NCI-H446 treated with DMSO at 0.1 percent for 48 hours (cell line): ENCODE results near the gene DENND1C.

ENCODE experiments used
- DNase-seq: peaks from one replicate; lab custom pipeline; 2025; lab: John Stamatoyannopoulos, UW

Gene DENND1C, protein sequence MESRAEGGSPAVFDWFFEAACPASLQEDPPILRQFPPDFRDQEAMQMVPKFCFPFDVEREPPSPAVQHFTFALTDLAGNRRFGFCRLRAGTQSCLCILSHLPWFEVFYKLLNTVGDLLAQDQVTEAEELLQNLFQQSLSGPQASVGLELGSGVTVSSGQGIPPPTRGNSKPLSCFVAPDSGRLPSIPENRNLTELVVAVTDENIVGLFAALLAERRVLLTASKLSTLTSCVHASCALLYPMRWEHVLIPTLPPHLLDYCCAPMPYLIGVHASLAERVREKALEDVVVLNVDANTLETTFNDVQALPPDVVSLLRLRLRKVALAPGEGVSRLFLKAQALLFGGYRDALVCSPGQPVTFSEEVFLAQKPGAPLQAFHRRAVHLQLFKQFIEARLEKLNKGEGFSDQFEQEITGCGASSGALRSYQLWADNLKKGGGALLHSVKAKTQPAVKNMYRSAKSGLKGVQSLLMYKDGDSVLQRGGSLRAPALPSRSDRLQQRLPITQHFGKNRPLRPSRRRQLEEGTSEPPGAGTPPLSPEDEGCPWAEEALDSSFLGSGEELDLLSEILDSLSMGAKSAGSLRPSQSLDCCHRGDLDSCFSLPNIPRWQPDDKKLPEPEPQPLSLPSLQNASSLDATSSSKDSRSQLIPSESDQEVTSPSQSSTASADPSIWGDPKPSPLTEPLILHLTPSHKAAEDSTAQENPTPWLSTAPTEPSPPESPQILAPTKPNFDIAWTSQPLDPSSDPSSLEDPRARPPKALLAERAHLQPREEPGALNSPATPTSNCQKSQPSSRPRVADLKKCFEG

GRCh38 chr19:6481541-6482342, at the start of gene DENND1C:
Gene DENND1C, minus strand, starts transcription at chr19:6481787. Its CDS starts 92 bp downstream, at chr19:6481695.
- no peak for DNase-seq

DNA sequence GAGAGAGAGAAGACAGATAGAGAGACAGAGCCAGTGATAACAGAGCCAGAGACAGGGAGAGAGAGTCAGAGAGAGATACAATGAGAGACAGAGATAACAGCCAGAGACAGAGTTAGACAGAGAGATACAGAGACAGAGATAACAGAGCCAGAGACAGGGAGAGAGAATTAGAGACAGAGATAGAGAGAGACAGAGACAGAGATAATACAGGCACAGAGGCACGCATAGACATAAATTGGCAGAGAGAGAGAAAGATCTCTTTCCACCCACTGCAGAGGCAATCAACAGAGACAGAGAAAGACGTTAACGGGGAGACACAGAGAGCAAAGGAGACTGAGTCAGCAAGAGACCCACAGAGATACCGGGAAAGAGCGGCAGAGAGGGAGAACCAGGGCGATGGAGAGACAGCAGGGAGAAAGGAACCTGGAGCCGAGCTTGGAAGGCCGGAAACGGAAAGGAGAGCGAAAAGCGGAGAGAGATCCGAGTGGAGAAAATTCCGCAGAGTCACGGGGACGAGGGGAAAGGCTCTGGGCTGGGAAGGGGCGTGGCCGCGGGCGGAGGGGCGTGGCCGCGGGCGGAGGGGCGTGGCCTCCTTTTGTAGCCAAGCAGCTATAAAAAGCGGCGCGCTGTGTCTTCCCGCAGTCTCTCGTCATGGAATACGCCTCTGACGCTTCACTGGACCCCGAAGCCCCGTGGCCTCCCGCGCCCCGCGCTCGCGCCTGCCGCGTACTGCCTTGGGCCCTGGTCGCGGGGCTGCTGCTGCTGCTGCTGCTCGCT, 49.0 kb upstream of the DENND1C start, which contains the start of gene TNFSF9:
Gene TNFSF9 (plus strand): TSS at position 641 of the 777 bp plus-strand sequence. CDS start 11 bp downstream, at position 652.
- DNase-seq, result no peak

DNA sequence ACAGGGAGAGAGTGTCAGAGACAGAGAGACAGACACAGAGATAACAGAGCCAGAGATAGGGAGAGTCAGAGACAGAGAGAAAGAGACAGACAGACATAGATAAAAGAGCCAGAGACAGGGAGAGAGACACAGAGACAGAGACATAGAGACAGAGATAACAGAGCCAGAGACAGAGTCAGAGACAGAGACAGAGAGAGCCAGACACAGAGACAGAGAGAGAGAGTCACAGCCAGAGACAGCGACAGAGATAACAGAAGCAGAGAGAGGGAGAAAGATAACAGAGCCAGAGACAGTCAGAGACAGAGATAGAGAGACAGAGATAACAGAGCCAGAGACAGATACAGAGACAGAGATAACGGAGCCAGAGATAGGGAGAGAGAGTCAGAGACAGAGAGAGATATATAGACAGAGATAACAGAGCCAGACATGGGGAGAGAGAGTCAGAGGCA, 48.4 kb upstream of the DENND1C start:
- no peak for DNase-seq

DNA sequence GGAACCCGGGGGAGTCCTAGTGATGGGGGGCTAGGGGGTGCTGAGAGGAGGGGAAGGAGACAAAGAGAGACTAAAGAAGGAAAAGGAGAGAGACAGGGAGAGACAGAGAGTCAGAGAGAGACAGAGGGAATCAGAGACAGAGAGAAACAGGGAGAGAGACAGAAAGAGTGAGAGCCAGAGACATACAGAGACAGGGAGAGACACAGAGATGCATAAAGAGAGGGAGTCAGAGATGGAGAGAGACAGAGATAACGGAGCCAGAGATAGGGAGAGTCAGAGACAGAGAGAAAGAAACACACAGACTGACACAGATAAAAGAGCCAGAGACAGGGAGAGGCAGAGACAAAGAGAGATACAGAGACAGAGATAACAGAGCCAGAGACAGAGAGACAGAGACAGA, 47.8 kb upstream of the DENND1C start:
- no peak for DNase-seq

DNA sequence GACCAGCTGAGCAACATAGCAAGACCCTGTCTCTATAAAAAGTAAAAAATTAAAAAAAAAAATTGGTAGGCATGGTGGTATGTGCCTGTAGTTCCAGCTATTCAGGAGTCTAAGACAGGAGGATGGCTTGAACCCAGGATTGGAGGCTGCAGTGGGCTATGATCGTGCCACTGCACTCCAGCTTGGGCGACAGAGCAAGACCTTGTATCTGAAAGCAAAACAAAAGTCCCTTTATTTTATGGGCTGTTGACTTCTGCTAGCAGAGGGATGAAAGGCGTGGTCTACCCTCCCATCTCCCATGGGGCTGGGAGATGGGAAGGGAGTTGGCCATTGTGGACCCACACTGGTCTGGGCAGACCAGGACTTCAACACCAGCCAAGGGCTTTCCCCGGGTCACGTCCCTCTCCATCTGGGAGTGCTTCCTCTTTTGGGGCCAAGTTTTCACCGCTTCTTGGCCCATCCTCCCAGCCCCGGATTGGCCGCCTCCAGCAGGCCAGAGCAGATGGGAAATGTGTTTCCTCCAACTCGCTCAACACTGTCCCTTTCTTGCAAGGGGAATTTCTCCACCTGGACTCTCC, 47.0 kb upstream of the DENND1C start:
- DNase-seq, result no peak

GRCh38 chr19:6527893-6528543, 46.4 kb upstream of the DENND1C start:
- DNase-seq, result no peak

- no peak for DNase-seq
Measured at GRCh38 chr19:6524311-6524710, 42.7 kb upstream of the DENND1C start.

DNA sequence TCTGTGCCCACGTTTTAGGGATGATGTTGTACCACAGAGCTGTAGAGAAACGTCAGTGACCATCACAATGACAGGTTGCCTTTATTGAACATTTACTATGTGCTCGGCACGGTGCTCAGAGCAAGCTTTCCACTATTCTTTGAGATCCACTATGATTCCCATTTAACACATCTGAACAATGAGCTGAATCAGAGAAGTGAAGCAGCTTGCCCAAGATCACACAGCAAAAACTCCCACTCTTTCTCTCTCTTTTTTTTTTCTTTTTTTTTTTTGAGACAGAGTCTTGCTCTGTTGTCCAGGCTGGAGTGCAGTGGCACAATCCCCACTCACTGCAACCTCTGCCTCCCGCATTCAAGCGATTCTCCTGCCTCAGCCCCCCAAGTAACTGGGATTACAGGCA, 41.1 kb upstream of the DENND1C start:
- no peak for DNase-seq

- DNase-seq, result no peak
Measured at GRCh38 chr19:6521718-6522646, 40.4 kb upstream of the DENND1C start.

DNA sequence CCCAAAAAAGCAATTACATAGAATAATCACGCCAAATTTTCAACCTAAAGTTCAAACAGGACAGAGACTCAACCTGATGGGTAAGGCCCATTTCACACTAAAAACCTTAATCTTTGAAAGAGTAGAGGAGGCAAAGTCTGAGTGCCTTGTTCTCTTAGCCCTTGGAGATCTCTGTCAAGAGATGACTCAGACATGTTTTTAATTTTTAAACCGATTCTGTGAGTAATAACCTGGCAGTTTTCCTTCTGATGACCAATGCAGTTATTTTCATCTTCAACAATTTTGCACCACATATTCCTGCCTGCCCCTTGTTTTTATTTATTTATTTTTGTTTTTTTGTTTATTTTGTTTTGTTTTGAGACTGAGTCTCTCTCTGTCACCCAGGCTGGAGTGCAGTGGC, 37.7 kb upstream of the DENND1C start:
- no peak for DNase-seq

DNA sequence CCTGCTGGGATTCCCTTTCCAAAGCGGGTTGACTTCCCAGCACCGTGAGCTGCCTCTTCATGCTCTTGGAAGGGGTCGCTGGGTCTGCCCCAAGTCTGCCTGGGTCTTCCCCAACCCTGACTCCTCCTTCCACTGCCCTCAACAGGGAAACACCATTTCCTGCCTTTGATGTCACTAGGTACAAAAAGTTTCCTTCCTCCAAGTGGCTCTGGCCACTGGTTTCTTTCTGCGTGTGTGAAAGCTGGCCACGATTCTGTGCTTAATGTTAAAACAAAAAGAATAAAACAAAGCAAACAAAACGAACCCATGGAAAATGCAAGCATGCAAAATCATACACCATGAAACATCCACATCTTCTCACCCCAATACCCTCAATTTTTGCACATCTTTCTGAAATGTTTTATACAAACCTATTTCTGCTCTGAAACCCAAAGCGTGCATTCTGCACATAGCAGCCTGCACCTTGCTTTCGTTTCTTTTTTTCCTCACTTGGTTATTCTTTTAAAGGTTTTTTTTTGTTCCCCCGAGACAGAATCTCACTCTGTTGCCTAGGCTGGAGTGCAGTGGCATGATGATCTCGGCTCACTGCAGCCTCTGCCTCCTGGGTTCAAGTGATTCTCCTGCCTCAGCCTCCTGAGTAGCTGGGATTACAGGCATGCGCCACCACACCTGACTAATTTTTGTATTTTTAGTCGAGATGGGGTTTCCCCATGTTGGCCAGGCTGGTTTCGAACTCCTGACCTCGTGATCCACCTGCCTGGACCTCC, 36.7 kb upstream of the DENND1C start:
- no peak for DNase-seq

DNA sequence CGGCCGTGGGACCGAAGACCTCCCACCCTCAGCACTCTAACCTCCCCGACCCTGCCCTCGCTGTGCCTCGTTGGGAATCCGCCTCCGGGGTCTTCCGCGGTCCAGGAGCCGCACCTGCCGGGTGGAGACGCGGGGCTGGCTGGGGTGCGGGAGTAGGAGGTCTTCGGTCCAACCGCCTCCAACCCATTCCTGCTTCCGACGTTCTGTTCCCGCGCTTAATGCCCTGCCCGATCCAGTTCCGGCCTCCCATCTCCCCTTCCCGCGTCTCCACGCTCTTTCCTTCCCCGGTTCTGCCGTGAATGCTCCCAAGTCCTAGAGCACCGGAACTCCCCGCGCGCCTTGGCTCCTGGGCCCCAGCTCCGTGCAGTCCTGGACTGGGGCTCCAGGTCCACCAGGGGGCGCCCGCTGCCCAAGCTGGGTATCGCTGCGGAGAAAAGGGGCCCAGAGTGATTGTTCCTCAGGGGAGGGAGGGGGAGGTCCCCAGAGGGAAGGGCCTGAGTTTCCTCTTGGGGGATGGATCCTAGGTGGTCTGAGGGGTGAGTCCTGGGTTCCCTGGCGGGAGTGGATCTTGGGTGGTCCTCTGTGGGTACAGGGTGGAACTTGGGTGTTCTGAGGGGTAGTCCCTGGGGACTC, 35.2 kb upstream of the DENND1C start:
- DNase-seq, result no peak

GRCh38 chr19:6516018-6516658, 34.6 kb upstream of the DENND1C start:
- DNase-seq, result peak; percentile 50

DNA sequence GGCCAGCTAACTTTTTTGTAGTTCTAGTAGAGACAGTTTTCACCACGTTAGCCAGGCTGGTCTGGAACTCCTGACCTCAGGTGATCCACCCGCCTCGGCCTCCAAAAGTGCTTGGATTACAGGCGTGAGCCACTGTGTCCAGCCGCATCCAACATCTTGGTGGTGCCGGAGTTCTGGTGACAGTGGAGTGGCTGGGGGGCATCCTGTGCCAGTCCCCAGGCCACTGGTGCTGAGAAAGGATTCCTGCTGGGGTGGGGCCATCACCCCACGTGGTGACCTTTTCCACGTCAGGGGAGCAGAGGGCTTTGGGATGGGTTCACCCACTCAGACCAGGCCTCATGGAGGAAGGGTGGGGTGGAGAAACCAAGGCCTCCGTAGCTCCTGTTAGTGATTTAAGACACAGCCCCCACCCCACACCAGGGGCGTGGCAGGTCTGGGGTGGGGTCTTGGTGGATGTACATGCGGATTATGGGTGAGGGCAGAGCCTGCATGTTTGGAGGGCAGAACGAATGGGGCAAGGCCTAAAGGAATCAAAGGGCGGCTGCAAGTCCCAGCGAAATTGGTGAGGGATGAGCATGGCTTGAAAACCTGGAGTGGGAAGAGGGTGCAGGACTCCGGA, 33.4 kb upstream of the DENND1C start:
- no peak for DNase-seq

- DNase-seq, result no peak
Measured at GRCh38 chr19:6514089-6514488, 32.5 kb upstream of the DENND1C start.

DNA sequence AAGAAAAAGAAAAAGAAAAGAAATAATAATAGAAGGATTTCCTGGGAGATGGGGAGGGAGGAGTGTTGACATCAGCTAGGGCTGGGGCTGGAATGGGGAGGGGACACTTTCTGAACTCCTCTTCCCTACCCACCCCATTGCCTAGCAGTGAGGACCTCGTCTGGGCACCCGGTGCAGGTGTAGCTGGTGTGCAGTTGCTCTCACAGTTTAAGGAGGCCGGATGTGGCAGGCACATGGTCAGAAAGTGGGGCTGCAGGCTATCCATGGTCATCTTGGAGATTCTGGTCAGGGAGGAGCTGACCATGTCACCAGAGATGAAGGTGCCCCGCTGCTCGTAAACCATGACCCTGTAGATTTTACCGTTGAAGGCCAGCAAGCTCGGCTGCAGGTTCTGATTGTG, 29.0 kb upstream of the DENND1C start:
- DNase-seq, result no peak
